Epithelial cell of esophagus (primary cell): ENCODE measurements around the gene TNFSF8.

Source experiments
- DNase-seq: peaks from one replicate; pipeline ENCODE4 v3.0.0; 2010; ENCODE audit warnings: low read depth
- H3K4me3 ChIP-seq: 2 replicates; pipeline ENCODE4 v1.5.1; 2011; ENCODE audit warnings: mild to moderate bottlenecking, low read length, control low read depth
- TF ChIP-seq, protein P1 (sequence below): IDR thresholded peaks from 2 replicates; pipeline ENCODE4 v1.5.1; 2011; ENCODE audit warnings: low read depth, mild to moderate bottlenecking, low read length, control low read depth, inconsistent platforms; ENCODE audit not compliant: insufficient read depth; ENCODE audit errors: missing control alignments

Gene TNFSF8

DNA sequence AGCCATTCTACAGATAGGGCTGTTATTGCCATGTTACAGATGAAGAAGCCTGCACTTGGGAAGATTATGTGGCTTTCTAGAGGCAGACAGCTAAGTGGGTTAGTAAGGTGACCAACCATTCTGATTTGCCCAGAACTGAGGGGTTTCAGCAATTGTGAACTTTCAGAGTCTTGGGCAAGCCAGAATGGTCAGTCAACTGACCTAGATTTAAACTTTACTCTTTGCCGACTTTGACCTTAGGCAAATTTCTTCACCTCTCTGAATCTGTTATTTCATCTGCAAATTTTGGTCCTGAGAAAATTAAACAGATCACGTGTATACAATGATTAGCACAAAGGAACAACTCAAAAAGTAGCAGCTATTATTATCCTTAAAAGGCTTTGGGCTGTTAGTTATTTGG, 20.4 kb upstream of the TNFSF8 start:
- DNase-seq, result no peak
- TF ChIP-seq, protein P1, sequence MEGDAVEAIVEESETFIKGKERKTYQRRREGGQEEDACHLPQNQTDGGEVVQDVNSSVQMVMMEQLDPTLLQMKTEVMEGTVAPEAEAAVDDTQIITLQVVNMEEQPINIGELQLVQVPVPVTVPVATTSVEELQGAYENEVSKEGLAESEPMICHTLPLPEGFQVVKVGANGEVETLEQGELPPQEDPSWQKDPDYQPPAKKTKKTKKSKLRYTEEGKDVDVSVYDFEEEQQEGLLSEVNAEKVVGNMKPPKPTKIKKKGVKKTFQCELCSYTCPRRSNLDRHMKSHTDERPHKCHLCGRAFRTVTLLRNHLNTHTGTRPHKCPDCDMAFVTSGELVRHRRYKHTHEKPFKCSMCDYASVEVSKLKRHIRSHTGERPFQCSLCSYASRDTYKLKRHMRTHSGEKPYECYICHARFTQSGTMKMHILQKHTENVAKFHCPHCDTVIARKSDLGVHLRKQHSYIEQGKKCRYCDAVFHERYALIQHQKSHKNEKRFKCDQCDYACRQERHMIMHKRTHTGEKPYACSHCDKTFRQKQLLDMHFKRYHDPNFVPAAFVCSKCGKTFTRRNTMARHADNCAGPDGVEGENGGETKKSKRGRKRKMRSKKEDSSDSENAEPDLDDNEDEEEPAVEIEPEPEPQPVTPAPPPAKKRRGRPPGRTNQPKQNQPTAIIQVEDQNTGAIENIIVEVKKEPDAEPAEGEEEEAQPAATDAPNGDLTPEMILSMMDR, result no peak
- H3K4me3 ChIP-seq, result no peak overlapping the region

DNA sequence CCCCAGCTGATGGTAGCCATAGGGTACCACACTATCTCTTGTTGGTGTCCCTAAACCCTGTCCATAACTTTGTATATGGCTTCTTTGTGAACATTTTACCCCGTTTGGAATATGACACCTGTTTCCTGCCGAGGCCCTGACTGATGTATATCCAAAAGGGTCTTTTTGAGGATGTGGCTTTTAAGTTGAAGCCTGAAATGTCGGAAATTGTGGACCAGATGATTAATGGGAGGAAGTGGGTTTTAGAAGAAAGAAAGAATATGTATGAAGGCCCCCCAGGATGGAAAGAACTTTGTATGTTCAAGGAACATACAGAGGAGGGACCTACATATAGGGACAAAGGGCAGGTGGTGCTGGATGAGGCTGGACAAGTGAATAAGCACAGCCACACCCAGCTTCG, 16.7 kb upstream of the TNFSF8 start:
- H3K4me3 ChIP-seq, result no peak overlapping the region
- TF ChIP-seq, protein P1, result no peak

DNA sequence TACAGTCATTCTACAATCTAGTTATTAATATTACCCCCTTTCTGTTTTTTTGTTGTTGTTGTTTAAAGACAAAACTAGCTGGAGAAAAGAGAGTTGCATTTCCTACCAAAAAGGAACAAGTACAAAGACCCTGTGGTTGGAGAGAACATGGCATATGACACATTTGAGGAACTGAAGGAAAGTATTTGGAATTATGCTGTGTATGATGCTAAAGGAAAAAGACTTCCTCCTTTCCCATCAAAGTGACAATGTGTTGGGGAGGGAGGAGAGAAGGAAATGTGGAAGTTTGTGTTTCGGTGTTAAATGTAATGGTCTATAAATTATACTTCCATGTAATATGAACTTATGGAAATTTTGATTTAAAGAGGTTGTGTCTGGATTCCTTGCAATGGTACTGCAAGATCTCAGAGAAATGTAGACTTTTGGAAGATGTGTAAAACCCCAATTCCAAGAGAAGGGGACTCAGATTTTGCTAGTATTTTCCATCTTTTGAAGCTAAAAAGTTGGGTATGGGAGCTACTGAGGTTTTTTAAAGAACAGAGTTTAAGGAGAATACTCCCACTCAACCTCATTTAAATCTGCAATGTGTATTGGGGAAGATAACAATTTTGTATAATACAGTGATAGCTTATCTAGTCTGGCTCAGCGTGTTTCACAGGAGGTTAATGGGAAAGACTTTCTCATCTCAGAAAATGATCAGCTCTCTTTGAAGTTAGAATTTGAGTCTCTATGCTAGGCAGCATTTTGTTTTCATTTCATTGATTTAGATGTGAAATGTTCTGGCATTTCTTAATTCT, 15.4 kb upstream of the TNFSF8 start:
- TF ChIP-seq, protein P1, result no peak
- H3K4me3 ChIP-seq, result no peak overlapping the region
- DNase-seq, result no peak

More for the DNA sequence above, 16.7 kb upstream of the TNFSF8 start:
- DNase-seq, result no peak

DNA sequence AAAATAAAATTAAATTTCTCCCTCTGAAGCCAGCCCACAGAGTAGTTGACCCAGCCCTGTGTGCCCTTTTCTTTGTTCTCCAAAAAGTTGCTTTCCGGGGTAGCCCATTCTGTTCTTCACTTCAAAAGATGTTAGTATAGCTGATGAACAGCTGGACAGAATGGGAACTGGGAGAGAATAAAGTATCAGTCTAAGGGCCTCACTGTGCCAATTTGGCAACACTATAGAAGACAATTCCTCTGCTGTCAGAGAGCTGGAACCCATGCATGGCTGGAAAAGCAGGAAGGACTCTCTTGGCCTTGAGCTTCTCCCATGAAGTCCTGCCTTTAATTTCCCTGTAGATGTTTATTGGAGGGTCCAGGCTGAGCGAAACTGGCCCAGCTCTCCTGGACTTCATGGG, 11.0 kb upstream of the TNFSF8 start:
- no peak for DNase-seq
- H3K4me3 ChIP-seq, result no peak overlapping the region
- TF ChIP-seq, protein P1, result no peak

DNA sequence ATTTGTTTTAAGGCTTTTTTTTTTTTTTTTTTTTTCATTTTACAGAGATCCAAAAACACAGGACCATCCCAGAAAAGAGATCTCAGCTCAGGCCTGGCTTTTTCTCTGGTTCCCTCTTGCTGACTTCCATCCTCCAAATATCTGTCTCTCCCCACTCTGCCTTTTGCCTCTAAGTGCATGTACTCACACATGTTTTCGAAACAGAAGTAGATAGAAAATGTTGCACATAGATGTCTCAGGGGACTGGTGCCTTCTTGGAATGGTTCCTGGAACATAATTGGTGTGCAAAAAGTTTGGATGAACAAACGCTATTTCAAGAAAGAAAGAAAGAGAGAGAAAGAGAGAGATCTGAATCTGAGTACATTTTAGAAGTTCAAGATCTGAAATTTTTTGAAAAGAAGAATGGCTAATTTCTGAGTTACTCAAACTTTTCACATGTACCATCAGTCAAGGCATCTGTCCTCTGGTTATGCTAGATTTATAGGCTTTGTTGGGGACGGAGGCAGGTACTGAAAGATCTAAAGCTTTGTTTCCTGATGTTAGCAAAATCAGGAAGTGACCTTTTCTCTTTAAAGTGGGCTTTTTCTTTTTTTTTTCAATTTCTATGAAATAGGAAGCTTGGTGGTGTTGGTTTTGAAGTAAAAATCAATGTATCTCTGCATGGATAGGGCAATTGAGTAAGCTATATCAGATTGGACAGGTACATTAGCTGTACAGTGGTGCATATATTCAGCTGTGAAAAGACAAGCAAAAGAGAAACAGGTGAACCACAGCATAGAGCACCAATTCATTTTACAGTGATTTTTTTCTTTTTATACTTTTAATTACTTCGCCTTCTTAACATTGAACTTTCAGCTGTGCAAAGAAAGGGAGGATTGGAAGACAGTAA, 8.5 kb upstream of the TNFSF8 start:
- TF ChIP-seq, protein P1, result no peak
- no peak overlapping the region for H3K4me3 ChIP-seq
- no peak for DNase-seq

DNA sequence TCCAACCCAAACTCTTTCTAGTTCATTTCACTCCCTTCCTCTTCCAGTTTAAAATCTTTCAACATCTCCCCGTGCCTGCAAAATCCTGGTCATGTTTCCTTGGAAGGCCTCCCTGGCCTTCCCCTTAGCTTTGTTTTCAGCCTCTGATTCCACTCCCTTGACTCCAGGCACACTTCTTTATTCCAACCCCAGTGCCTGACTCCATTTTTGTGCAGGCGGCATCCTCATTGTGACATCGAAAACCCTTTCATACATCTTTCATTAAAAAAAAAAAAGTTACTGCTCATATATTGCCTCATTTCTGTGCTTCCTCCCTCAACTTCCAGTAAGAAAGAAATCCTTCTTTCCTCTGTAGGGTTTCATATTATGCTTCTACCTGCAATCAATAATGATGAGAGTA, 7.1 kb upstream of the TNFSF8 start:
- no peak overlapping the region for H3K4me3 ChIP-seq
- no peak for DNase-seq
- TF ChIP-seq, protein P1, result no peak
